ENCODE data around the gene HOXA3.

The HOXA3 gene

DNA sequence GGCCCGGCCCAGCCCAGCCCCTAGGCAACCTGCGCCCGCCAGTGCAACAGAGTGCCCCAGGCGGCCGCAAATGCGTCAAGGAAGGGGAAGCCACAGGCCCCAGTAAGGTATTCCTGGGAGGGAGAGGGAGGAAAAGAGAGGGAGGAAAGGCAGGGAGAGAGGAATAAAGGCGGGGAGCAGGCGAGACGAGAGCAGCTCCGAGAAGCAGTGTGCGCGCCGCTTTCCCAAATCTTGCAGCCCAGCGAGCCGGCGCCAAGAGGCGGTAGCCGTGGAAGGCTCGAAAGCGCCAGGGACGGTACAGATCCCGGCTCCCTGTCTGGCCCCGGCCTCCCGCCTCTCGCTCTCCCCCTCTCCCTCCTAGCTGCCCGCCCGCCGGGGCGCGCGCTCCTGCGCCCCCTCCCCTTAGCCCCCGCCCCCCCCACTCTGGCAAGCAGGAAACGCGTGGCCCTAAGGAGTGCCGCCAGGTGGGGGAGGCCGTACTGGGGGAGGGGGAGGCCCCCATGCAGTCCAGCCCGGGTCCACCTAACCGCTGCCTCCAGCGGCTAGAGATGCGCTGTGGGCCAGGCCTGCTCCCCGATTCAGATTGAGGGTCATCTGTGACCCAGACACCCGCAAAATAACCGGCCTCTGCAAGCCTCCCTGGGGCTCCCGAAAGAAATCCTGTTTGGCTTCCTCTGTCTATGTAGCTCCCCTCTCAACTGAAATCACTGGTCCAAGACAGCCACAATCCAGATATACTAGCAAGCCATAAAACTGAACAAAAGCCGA, 17.5 kb upstream of the HOXA3 start:
- in situ Hi-C loops (cut with MboI; ENCODE audit: low sequenced_read_pairs) = no loop called here

DNA sequence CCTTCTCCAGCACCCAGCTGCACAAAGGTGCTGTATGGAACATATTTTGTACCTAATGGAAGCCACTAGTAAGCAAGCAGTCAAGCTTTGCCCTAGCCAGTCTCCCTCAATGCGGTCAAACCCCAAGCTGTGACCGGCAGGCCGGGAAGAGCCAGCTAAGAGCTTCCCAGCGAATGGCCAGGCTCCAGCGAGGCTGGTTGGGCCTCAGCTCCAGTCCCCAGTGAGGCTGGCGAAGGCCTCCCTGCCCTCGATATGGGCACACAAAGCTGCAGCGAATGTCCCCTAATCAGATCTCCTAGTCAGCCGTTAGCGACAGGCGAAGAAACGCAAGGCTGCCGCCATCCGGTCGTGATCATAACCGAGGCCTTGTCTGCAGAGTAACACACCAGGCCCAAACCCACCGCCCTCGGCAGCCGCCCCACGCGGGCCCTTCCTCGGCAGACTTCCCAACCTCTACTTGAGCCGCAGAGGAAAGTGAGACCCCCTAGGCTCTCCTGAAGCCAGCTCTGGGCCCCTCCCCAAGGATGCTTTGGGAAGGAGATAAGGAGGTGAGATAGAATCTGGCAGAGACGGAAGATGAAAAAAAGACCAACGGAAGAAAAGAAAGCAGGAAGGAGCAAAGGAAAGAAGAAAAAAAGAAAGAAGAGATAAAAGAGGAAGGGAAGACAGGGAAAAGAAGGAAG, 16.0 kb upstream of the HOXA3 start:
- in situ Hi-C loops (cut with MboI; ENCODE audit: low sequenced_read_pairs) = no loop called here

DNA sequence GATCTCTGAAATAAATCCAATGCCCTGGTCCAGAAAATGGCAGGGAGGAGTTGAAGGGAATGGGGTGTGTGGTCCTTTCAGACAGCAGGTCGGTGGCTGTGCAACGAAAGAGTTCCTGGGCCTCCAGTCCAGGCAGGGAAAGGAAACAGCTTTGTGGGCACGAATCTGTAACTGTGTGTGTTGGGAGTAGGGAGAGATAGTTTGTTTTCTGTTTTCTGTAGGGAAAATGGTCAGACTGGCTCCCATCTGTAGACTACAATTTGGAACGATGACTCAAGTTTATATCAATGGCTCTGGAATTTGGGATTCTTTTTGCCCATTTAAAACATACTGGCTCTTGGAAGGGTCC, 15.5 kb upstream of the HOXA3 start:
- in situ Hi-C loops (cut with MboI; ENCODE audit: low sequenced_read_pairs) = no loop called here

DNA sequence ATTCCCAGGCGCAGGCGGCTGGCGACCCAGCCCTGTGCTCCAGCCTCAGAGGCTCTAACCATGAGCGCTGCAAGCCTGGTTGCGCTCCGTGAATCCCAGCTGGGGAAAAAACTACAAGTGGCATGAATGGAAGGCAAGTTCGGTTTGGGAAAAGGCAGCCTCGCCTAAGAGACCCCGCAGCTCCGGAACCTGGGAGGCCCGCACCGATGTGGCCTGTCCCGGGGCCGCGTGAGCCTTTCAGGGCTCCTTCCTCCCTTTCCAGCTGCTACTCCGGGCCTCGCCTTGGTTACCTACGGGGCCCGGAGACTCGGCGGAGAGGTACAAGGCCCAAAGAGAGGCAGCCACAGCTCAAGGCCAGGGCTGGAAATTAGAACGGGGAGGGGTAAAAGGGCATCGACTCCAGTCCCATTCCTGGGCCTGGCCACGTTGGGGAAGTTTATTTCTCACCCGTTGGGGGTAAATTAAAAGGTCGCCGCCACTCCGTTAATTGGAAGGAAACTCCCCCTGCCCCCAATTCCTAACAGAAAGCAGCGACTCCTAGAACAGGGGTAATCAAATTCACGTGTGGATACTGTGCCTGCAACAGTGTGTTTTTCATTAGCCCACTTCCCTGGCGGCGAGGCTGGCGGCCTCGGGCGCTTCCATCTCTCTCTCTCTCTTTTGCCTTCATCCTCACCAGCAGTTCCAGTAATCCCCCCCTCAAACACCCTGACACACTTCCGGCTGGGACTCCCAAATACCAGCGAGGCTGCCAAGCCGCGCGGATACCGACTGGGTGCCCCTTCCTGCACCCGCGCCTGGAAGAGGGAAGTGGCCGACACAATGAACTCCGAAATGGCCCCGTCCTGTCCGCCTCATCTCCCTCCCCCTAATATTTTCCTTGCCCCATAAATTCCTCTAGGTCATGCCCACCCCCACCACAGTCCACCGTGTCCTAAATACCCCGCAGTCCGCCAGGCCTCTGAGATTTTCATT, 14.4 kb upstream of the HOXA3 start:
- in situ Hi-C loops (cut with MboI; ENCODE audit: low sequenced_read_pairs) = no loop called here

DNA sequence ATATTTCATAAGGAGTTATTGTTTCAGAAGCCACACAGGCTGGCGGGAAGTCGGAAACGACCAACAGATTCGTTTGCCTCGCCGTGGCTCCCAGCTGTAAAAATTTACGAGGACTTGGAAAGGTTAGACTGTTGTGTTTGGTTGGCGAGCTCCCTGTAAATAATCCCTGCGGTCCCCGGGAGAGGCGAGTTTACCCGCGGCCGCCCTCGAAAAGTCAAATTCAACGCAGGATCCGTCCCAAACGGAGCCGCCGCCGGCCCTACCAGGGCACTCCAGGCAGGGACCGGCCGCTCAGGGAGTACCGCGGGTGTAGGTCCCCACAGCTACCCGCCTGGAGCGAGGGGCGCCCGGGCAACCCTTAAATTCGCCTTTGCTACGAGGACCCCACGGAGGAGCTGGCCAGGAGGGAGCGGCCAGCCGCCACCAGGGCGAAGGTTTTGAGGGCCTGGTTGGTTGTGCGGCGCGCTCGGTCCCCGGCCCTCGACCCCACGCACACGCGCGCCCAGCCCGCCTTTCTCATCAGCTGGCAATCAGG, 13.7 kb upstream of the HOXA3 start:
- in situ Hi-C loops (cut with MboI; ENCODE audit: low sequenced_read_pairs) = no loop called here

DNA sequence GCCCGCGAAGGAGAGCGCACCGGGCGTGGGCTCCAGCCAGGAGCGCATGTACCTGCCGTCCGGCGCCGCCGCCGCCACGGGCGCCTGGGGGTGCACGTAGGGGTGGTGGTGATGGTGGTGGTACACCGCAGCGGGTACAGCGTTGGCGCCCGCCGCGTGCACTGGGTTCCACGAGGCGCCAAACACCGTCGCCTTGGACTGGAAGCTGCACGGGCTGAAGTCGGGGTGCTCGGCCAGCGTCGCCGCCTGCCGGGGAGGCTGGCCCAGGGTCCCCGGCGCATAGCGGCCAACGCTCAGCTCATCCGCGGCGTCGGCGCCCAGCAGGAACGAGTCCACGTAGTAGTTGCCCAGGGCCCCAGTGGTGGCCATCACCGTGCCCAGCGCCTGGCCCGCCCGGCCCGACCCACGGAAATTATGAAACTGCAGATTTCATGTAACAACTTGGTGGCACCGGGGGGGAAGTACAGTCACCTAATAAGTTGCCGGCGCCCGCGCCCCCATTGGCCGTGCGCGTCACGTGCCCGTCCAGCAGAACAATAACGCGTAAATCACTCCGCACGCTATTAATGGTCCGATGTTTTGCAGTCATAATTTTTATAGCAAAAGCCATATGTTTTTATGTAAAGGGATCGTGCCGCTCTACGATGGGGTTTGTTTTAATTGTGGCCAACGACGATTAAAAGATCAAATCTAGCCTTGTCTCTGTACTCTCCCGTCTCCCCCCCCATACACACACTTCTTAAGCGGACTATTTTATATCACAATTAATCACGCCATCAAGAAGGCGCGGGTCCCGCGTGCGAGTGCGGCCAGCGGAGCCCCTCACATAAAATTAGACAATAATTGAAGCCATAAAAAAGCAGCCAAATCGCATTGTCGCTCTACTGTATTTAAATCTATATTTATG, 13.0 kb upstream of the HOXA3 start, which contains the start of gene HOXA9:
TSS of gene HOXA9 (minus strand) at position 449 of the 907 bp plus-strand sequence. CDS start at position 369, 80 bp downstream.
- in situ Hi-C loops (cut with MboI; ENCODE audit: low sequenced_read_pairs) = no loop called here

DNA sequence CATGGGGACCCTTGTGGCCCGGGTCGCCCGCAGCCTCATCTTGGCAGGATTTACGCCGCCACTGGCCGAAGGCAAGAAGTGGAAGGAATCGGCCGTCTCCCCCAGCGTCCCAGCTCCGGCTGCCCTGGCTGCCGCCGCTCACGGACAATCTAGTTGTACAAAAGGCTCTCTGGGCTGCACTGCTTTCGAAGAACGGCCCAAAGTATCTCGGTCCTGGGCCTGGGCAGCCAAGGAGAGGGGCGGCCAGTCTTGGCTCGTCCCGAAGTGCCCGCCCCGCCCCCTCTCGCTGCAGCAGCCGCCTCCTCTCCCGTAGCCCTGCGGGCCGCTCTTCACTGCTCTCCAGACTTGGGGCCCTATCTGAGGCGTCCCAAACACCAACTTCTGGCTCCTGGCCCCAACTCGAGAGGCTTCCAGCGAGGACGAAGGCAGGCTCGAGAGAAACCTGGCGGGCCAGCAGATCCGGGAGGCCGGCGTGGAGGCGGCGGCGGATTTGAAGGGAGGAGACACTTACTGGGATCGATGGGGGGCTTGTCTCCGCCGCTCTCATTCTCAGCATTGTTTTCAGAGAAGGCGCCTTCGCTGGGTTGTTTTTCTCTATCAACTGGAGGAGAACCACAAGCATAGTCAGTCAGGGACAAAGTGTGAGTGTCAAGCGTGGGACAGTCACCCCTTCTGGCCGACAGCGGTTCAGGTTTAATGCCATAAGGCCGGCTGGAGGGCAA, 12.1 kb upstream of the HOXA3 start:
- in situ Hi-C loops (cut with MboI; ENCODE audit: low sequenced_read_pairs) = no loop called here

DNA sequence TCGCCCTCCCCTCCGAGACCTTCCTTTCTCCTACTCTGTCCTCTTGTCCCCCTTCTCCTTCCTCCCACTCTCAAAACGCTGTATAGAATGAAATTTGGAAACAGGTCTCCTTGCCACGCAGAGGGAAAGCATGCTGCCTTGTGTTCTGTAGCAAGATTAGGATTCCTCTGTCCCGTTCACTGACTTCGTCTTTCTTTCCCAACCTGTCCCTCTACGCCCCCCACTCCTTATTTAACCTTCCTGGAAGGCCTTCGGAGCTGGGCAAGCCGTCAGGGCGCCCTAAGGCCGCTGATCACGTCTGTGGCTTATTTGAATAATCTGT, 11.6 kb upstream of the HOXA3 start:
- in situ Hi-C loops (cut with MboI; ENCODE audit: low sequenced_read_pairs) = no loop called here

DNA sequence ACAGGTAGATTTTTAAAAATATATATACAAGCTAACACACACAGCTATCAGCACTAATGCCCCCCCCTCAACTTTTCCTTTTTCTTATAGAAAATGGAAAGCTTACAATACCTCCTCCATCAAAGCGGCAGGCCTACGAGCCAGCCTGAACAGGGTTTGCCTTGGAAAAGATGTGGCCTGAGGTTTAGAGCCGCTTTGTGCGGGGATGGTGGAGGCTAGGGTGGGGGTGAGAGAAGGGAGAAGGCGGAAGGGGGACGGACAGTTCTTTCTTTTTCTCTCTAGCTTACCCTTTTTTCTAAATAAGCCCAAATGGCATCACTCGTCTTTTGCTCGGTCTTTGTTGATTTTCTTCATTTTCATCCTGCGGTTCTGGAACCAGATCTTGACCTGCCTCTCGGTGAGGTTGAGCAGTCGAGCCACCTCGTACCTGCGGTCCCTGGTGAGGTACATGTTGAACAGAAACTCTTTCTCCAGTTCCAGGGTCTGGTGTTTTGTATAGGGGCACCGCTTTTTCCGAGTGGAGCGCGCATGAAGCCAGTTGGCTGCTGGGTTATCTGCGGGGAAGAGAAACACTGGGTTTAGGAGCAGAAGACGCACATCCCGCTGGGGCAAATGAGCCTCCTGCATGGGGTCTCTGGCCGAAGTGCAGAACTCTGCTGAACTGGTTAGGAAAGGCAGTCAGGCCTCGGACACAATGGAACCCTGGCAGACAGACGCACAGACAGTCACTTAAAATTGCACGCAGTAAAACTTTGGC, 11.1 kb upstream of the HOXA3 start:
- in situ Hi-C loops (cut with MboI; ENCODE audit: low sequenced_read_pairs) = no loop called here

DNA sequence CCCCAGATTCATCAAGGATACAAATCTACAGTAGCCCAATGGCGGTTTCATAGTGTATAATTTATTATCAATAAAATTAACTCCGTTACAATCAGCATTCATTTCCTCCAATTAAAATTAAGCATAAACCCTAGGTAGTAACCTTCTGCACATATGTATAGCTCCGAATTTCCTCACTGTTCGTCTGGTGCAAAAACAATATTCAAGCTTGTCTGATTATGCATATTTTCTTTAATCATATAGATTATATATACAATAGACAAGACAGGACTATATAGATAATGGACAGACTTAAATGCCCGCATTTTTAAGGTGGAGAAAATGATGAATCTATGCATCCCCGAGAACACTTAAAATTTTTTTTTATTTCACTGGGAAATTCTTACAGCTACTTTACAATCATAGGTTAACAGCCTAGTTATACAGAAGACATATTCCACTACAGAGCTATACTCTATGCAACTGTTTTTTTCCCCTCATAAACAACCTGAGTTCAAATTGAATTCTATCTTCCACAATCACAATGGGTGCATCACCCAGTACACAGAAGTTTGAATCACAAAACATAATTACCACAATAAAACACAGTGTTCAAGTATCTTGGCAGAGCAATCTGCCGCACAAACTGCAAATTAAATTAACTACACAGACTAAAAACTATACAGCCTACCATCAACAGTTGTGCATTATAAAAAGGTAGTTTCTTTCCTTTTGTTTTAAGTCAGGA, 10.3 kb upstream of the HOXA3 start:
- in situ Hi-C loops (cut with MboI; ENCODE audit: low sequenced_read_pairs) = no loop called here

DNA sequence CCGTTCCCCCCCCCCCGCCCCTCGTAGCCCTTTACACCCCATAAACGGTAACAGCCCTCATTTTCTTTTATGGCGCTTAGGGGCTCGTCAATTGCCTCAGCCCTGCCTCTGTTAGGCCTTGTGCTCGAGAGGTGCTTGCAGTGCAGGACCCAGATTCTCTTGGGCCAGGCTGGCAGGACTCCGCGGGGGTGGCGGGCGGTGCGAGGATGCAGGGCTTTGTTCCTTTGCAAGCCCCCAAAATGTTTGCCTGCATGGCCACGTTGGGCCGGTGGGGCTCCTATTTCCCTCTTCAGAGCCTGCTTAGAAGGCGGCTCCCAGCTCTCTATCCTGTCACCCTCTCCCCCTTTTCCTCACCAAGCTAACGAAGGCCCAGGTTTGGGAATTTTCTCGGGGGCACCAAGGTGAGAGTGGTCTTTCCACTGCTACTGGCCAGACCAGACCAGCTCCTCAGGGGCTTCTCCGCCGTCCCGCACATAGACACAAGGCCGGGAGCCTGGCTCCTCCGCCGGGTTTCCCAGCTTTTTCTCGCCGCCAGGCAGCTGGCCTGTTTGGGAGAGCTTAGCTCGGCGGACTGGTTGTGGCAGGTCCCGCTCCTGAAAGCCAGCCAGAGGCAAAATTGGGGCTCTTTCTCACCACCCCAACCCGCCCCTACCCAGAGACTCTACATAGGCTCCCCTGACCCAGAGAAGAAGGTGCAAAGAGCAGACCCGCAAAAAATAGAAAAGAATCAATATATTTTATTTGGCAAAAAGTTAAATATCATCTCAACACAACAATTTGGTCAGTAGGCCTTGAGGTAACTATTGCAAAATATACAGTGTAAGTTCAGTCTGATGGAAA, 9.6 kb upstream of the HOXA3 start:
- in situ Hi-C loops (cut with MboI; ENCODE audit: low sequenced_read_pairs) = no loop called here

DNA sequence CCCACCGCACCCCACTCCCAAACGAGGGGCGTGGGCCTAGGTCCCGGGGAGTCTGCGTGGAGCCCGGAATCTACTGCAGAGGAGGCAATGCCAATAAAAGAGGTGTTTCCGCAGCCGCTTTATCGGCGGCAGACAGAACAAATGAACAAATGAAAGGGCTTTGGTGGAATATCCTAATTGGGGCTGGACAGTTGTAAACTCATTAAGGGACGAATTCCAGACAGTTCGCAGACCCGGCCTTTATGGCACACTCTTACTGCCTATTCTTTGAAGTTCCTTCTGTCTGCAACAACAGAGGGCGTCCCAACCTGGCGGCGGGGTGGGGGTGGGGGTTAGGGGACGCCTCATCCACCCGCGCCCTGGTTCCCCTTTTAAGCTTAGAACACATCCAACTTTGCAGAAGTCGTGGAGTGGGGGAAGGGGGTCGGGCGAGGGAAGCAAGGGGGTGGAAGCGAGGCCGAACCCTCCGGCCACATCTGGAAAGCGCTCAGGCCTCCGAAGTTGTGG, 8.9 kb upstream of the HOXA3 start:
- in situ Hi-C loops (cut with MboI; ENCODE audit: low sequenced_read_pairs) = no loop called here

DNA sequence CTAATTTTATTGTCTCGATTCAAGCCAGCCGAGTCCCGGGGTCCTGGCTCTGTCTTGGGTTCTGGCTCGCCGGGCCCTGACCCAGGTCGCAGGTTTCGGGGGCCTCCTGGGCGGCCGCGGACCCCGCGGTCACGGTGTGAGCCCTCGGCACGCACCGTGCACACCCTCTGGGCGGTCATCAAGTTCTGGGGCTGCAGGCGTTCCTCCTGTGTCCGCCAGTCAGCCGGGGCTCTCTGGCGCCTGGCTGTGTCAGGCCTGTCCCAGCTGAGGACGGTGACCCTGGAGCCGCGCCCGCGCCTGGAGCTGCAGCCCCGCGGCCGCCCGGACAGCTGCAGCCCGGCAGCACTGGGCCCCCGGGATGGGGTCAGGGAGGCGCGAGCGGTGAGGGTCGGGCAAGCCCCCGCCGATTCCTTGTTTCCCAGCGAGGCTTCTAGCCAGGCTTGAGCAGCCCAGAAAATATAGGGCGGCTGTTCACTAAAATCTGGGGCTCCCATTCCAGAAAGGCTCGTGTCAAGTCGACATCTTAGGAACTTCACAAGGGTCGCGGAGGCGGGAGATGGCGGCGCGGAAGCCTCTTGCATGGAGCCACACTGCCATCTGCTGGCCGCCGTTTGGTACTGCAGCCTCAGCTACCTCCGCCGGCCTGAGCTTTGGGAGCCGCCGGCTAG, 8.3 kb upstream of the HOXA3 start:
- in situ Hi-C loops (cut with MboI; ENCODE audit: low sequenced_read_pairs) = no loop called here

DNA sequence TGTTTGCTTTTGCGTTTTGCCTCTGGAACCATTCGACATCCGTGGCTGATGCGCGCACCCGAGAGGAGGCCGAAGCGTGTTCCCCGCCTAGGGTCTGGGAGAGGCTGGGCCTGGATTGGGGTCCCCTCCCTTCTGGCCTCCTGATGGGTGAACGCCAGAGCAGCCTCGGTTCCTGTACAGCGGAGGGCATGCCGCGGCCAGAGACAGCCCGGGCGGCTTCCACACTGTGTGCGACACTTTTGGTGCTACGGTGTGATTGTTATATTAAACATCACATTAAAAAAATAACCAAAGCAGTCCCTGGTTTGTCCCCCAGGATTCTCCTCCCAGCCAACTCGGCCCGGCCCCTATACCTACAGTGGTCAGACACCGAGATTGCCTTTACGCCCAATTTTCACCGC, 7.8 kb upstream of the HOXA3 start:
- in situ Hi-C loops (cut with MboI; ENCODE audit: low sequenced_read_pairs) = no loop called here

DNA sequence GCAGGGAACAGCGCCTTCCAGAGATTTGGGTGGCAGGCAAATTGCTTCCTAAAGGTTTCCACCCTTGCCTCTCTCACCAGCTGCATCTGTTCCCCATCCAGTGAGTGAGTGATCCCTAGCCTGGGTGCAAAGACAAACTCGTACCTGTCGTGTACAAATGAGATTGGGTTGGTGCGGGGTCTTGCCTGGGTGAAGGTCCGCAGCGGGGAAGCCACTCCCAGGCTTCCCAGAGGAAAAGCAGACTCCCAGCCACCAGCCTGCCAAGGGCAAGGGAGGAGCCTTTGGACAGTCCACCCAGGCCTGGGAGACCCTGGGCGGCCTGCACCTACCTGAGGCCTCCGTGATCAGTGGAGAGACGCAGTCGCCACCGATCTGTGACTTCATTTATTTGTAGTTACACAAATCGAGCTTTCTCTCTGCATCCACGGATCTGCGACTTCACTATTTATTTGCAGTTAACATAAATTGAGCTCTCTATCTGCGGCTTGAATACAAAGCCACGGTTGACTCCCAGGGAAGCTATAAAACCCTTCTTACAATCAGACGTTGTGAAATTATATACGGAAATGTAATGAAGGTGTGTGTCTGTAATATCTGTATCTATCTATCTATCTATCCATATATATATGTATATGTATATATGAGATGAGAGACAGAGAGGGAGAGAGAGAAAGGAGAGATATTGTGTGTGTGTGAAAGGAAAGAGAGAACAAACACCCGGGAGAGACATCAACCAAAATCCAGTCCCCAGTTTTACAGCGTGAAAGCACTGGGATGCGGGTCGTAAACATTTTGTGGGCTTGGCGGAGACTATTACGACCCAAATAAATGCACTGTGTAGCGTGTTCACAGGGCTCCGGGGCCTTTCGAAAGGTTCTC, 7.1 kb upstream of the HOXA3 start:
- in situ Hi-C loops (cut with MboI; ENCODE audit: low sequenced_read_pairs) = no loop called here
